GM12892 (cell line): ENCODE results near the gene ASB10. TPM values are rescaled to one million over a fixed set of nuclear protein-coding genes. Genes with fewer than 3 reads are reported as not detected.

ENCODE experiments used
- DNase-seq: peaks from one replicate; pipeline ENCODE4 v3.0.0; 2011; ENCODE audit not compliant: insufficient read length
- FAIRE-seq: peaks from 2 replicates; lab custom pipeline; 2011; peaks lifted over from hg19 to GRCh38; lab: Jason Lieb, UNC
- POLR2A ChIP-seq: IDR thresholded peaks from 2 replicates; pipeline ENCODE4 v1.6.1; 2011; ENCODE audit warnings: low read depth, low read length, control low read depth
- POLR2AphosphoS5 ChIP-seq: IDR thresholded peaks from 2 replicates; pipeline ENCODE4 v1.6.1; 2011; ENCODE audit warnings: low read depth, low read length, control low read depth
- TAF1 ChIP-seq: IDR thresholded peaks from 2 replicates; pipeline ENCODE4 v1.6.1; 2011; ENCODE audit warnings: low read depth, mild to moderate bottlenecking, control low read depth, low read length, borderline replicate concordance
- polyA plus RNA-seq: library from polyadenylated mRNA; unstranded; fragments of >200 nt; gene quantifications from one replicate; pipeline ENCODE4 v1.2.1, GENCODE V29; 2012; ENCODE audit warnings: missing spikeins, inconsistent platforms; ENCODE audit not compliant: missing spikeins

ASB10 gene, protein sequence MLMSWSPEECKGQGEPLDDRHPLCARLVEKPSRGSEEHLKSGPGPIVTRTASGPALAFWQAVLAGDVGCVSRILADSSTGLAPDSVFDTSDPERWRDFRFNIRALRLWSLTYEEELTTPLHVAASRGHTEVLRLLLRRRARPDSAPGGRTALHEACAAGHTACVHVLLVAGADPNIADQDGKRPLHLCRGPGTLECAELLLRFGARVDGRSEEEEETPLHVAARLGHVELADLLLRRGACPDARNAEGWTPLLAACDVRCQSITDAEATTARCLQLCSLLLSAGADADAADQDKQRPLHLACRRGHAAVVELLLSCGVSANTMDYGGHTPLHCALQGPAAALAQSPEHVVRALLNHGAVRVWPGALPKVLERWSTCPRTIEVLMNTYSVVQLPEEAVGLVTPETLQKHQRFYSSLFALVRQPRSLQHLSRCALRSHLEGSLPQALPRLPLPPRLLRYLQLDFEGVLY
- polyA plus RNA-seq: not detected

DNA sequence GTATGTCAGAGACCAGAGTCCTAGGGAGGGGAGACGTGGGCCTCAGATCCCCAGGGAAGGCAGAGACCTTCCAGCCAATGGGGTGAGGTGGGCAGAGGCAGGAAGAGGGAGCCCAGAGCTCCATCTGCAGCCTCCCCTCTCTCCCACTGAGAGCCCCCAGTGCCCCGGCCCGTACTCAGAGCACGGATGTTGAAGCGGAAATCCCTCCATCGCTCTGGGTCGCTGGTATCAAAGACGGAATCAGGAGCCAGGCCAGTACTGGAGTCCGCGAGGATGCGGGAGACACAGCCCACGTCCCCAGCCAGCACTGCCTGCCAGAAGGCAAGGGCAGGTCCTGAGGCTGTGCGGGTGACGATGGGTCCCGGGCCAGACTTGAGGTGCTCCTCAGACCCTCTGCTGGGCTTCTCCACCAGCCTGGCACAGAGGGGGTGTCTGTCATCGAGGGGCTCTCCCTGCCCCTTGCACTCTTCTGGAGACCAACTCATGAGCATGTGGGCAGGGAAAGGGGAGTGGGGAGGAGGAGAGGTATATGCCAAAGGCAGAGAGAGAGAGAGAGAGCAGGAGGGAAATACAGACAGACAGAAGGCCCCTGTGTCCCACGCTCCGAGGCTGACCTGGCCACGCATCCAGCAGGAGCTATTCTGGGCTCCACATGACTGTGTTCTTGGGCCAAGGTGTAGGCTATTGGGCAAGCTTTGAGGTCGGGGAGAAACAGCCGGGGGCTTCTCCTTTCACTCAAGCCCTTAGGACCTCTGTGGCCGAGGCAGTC, at the start of gene ASB10:
Gene ASB10, minus strand, starts transcription at position 611 of the 769 bp plus-strand sequence. Its CDS starts 120 bp downstream, at position 491.
- no peak for FAIRE-seq
- DNase-seq: no peak

GRCh38 chr7:151236406-151236805, 49.4 kb upstream of the ASB10 start:
- no peak for TF ChIP-seq POLR2A
- no peak for TF ChIP-seq POLR2AphosphoS5
- TF ChIP-seq TAF1: no peak
- FAIRE-seq (no peak), DNase-seq (no peak)

More for the DNA sequence above, at the start of gene ASB10:
- TF ChIP-seq POLR2AphosphoS5 (no peak), TAF1 (no peak), POLR2A (no peak)

DNA sequence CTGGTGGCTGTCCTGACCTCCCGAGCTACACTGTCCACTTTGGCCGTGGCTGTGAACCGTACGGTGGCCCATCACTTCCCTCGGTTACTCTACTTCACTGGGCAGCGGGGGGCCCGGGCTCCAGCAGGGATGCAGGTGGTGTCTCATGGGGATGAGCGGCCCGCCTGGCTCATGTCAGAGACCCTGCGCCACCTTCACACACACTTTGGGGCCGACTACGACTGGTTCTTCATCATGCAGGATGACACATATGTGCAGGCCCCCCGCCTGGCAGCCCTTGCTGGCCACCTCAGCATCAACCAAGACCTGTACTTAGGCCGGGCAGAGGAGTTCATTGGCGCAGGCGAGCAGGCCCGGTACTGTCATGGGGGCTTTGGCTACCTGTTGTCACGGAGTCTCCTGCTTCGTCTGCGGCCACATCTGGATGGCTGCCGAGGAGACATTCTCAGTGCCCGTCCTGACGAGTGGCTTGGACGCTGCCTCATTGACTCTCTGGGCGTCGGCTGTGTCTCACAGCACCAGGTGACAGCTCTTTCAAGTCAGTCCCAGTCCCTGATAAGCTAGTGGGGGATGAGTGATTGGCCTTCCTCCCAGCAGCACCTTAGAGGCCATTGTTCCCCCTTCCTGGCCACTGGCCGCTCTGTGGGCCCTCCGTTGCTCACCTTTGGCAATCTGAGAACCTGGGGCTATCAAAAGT, 48.2 kb upstream of the ASB10 start:
- DNase-seq: no peak
- FAIRE-seq: no peak
- TF ChIP-seq POLR2AphosphoS5 (no peak), TAF1 (no peak), POLR2A (no peak)

GRCh38 chr7:151233804-151234203, 46.8 kb upstream of the ASB10 start:
- DNase-seq (no peak), FAIRE-seq (no peak)
- TF ChIP-seq TAF1 (no peak), POLR2AphosphoS5 (no peak), POLR2A (no peak)

- TF ChIP-seq POLR2AphosphoS5: 0 out of 2 replicates have a peak, but pooled peaks have one; percentile 27
- TF ChIP-seq POLR2A: peak; percentile 52; the same call in 1 of the 2 replicates
- TF ChIP-seq TAF1: no peak; the same call in 1 of the 2 replicates
- FAIRE-seq (no peak), DNase-seq (peak; percentile 74)
These were observed 46.1 kb upstream of the ASB10 start for GRCh38 chr7:151232917-151233701.

DNA sequence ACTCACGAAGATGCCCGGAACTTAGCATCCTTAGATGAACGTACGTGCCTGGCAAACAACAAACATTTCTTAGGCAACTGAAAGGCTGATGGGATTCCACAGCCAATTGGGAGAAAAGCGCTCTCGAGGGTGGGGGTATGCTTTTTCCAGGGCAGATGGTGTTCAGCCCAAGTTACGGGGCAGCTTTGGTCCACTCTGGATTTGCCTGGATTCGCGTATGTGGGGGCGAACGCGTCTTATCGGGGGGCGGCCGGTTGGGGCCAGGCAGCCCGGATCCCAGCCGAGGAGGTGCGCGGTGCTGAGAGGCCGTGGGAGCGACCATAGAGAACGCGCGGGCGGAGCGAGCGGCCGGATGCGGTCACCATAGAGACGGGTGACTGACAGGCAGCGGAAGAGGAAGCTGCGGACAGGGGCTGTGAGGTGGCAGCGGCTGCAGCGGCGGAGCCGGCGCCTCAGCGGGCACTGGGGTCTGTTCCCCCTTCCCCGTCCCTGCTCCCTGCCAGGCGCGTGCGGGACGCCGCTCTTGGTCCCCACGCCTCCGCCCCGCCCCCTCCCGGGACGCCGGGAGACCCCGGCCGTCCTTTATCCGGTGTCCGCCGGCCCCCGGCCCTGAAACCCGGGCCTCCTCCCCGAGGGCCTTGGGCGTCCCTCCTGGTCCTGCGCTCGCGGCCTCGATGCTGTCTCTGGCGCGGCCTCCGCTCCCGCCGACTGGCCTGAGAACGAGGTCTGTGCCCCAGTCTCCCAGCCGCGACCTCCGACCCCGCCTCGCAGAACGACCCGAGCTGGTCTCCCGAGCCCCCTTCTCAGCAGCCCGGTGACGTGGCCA, 45.3 kb upstream of the ASB10 start, which contains the start of gene CHPF2:
Gene CHPF2, plus strand, starts transcription at position 393 of the 826 bp plus-strand sequence. CDS start 1,529 bp downstream, outside the sequence.
- FAIRE-seq: peak; percentile 91
- DNase-seq: peak; percentile 98
- peak; percentile 81 for TF ChIP-seq TAF1
- TF ChIP-seq POLR2A: peak; percentile 95
- TF ChIP-seq POLR2AphosphoS5: peak; percentile 93

DNA sequence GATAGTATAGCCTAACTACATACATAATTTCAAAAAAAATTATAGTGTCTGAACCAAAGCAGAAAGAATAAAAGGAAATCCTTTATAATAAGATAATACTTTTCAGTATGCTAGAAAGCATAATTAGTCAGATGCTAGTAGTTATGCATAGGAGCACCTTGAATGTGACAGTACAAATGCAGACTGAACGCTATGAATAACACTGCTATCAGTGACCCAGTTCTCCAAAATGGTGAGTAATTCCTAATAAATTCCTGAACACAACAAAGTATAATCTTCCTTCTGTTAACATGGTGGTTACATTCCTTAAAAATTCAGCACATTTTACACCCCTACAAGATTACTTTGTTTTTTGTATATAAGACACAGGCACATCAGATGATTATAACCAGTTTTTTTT, 44.0 kb upstream of the ASB10 start:
- DNase-seq (no peak), FAIRE-seq (no peak)
- no peak for TF ChIP-seq TAF1
- no peak for TF ChIP-seq POLR2AphosphoS5
- TF ChIP-seq POLR2A: no peak

DNA sequence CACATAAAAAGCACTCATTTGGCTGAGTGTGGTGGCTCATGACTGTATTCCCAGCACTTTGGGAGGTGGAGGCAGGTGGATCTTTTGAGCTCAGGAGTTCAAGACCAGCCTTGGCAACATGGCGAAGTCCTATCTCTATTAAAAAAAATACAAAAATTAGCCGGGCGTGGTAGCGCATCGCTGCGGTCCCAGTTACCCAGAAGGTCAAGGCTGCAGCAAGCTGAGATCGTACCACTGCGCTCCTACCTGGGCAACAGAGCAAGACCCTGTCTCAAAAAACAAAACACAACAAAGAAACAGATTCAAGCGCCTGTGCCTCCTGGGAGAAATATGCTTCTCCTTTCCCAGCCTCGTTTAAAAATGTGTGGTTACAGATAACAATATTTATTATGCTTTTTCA, 42.2 kb upstream of the ASB10 start:
- DNase-seq: no peak
- no peak for FAIRE-seq
- TF ChIP-seq POLR2A (no peak), POLR2AphosphoS5 (no peak), TAF1 (no peak)
